ENCODE data around the gene CCDC85B.

The CCDC85B gene

DNA sequence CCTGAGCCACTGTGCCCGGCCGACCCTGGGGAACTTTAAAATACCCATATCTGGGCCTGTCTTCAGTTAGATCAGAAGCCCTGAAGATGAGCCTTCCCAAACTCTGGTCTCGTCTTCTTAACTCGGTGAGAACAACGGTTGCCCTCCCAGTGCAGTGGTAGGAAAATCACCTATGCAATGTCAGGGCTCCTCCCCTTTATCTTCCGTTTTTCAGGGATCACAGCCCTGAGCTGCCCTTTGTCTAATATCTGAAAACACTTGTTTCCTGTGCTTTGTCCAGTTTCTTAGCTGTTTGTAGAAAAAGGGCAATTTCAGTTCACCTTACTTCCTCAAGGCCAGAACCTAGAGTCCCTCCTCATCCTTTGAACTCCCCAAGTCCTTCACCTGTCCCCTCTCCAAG, 38.2 kb downstream of the CCDC85B start:
- Histone ChIP-seq H3K4me2 (ENCODE audit: low read length) (no peak overlapping the region), H3K4ac (ENCODE audit: low read depth, low read length) (no peak overlapping the region), H4K12ac (ENCODE audit: low read depth, low read length) (no peak overlapping the region), H3K27me3 (ENCODE audit: insufficient read depth, low read length) (no peaks in the 10 kb centered on the region), H4K8ac (ENCODE audit: low read depth, low read length) (no peak overlapping the region), H2BK12ac (ENCODE audit: low read length) (no peak overlapping the region), H2AK5ac (ENCODE audit: low read length) (no peak overlapping the region), H3K36me3 (ENCODE audit: control insufficient read depth in 1 of 2, insufficient read depth in 2 of 2, low read length in 2 of 2) (no peaks in the 10 kb centered on the region), H3K18ac (ENCODE audit: low read length) (no peak overlapping the region), H2AFZ (ENCODE audit: insufficient read depth, low read length, poor library complexity) (no peak overlapping the region), H3K79me1 (ENCODE audit: low read length) (no peaks in the 10 kb centered on the region), H2BK120ac (ENCODE audit: insufficient read depth, low read length, poor library complexity) (no peak overlapping the region), H3K27ac (ENCODE audit: low read depth, low read length) (no peak overlapping the region), H3K4me3 (ENCODE audit: low read depth, low read length) (no peak overlapping the region), H3K79me2 (ENCODE audit: control insufficient read depth, insufficient read depth, low read length, poor library complexity) (no peaks in the 10 kb centered on the region), H3K9ac (ENCODE audit: low read length) (no peak overlapping the region), H3K14ac (ENCODE audit: low read length) (no peak overlapping the region), H3K4me1 (ENCODE audit: control insufficient read depth in 1 of 2, insufficient read depth in 2 of 2, low read length in 2 of 2) (no peaks in the 10 kb centered on the region), H3K9me3 (ENCODE audit: insufficient read depth, low read depth, low read length) (peaks cover 2% of the 10 kb centered on the region), H3K23ac (ENCODE audit: low read length) (no peak overlapping the region), H2BK5ac (ENCODE audit: low read depth, low read length, poor library complexity) (no peak overlapping the region), H4K91ac (ENCODE audit: low read depth, low read length) (no peak overlapping the region)
- DNase-seq = no peak
- no CpG with 5 or more reads among the region's 6 CpGs for WGBS (ENCODE audit: extremely low coverage, insufficient coverage, insufficient read length)

DNA sequence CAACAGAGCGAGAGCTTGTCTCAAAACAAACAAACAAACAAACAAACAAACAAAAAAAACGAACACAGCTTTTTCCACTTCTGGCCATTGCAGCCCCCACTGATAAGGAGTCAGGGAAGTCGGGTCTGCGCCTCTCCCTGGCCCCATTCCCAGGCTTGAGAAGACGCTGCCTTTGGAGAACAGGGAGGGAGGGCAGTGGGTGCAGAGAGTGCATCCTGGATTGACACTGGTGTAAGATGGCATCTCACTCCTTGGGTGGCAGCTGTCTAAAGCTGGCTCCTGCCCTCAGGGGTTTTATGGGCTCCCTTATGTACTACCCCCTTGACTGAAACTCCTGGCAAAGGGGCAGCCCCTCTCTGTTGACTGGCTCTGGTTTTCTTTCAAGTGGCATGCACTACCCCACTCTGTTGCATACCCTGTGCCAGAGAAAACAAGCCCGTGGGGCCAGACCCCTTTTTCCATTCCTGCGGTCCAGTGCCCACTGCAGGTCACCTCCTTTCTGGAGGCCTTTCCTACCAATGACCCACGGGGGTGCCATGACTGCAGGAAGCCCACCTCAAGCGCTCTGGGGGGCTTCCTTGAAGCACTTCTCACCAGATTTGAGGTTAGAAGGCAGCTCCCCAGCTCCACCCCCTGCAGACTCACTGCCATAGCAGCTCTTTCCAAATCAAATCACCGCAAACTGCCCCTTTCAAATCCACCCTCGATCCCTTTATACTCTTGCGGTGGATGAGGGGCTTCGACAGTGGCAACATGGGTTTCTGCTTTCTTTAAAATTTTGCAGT, 41.5 kb downstream of the CCDC85B start:
- no CpG with 5 or more reads among the region's 13 CpGs for WGBS (ENCODE audit: extremely low coverage, insufficient coverage, insufficient read length)
- Histone ChIP-seq H4K12ac (ENCODE audit: low read depth, low read length) (no peak overlapping the region), H3K18ac (ENCODE audit: low read length) (no peak overlapping the region)

DNA sequence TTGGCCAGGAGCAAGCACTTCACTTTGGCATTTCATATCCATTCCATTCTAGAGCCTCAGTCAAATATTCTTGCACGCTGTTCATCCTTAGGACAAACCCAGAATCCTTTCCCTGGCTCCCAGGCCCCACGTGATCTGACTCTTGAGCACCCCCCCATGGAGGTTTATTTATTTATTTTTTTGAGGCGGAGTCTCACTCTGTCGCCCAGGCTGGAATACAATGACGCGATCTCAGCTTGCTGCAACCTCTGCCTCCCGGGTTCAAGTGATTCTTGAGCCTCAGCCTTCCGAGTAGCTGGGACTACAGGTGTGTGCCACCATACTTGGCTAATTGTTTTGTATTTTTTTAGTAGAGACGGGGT, 42.1 kb downstream of the CCDC85B start:
- no peak overlapping the region for H3K27ac ChIP-seq (ENCODE audit: low read depth, low read length)
- no peaks in the 10 kb centered on the region for H3K4me1 ChIP-seq (ENCODE audit: control insufficient read depth in 1 of 2, insufficient read depth in 2 of 2, low read length in 2 of 2)

More for the DNA sequence above, 41.5 kb downstream of the CCDC85B start:
- no peak overlapping the region for H3K9ac ChIP-seq (ENCODE audit: low read length)
- H3K4me3 ChIP-seq (ENCODE audit: low read depth, low read length) = no peak overlapping the region
- no peak overlapping the region for H3K4me2 ChIP-seq (ENCODE audit: low read length)
- no peak overlapping the region for H3K4ac ChIP-seq (ENCODE audit: low read depth, low read length)
- H2BK5ac ChIP-seq (ENCODE audit: low read depth, low read length, poor library complexity) = no peak overlapping the region
- H3K14ac ChIP-seq (ENCODE audit: low read length) = no peak overlapping the region
- H3K27ac ChIP-seq (ENCODE audit: low read depth, low read length) = no peak overlapping the region
- H3K23ac ChIP-seq (ENCODE audit: low read length) = no peak overlapping the region
- no peaks in the 10 kb centered on the region for H3K79me1 ChIP-seq (ENCODE audit: low read length)
- no peak overlapping the region for H2AFZ ChIP-seq (ENCODE audit: insufficient read depth, low read length, poor library complexity)
- no peaks in the 10 kb centered on the region for H3K27me3 ChIP-seq (ENCODE audit: insufficient read depth, low read length)
- H2BK12ac ChIP-seq (ENCODE audit: low read length) = no peak overlapping the region
- H3K79me2 ChIP-seq (ENCODE audit: control insufficient read depth, insufficient read depth, low read length, poor library complexity) = no peaks in the 10 kb centered on the region
- no peak overlapping the region for H2BK120ac ChIP-seq (ENCODE audit: insufficient read depth, low read length, poor library complexity)
- no peak overlapping the region for H2AK5ac ChIP-seq (ENCODE audit: low read length)
- no peak overlapping the region for H4K91ac ChIP-seq (ENCODE audit: low read depth, low read length)
- DNase-seq = no peak
- H3K36me3 ChIP-seq (ENCODE audit: control insufficient read depth in 1 of 2, insufficient read depth in 2 of 2, low read length in 2 of 2) = no peaks in the 10 kb centered on the region
- H3K4me1 ChIP-seq (ENCODE audit: control insufficient read depth in 1 of 2, insufficient read depth in 2 of 2, low read length in 2 of 2) = no peaks in the 10 kb centered on the region
- no peak overlapping the region for H4K8ac ChIP-seq (ENCODE audit: low read depth, low read length)
- H3K9me3 ChIP-seq (ENCODE audit: insufficient read depth, low read depth, low read length) = peaks cover 2% of the 10 kb centered on the region

DNA sequence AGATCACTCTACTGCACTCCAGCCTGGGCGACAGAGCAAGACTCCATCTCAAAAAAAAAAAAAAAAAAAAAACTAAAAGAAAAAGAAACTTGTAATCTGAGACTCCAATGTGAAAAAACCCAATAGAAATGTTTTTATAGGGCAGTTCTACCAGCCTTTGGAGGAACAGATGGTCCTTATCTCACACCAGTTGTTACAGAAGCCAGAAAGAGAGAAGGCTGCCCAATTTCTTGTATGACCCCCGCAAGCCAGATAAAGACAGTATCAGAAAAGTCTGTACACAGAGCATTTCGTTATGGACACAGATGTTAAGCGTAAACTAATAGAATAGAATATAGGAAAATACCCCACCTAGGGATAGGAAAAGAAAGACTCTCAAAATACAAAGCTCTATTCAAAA, 43.5 kb downstream of the CCDC85B start:
- H3K14ac ChIP-seq (ENCODE audit: low read length) = no peak overlapping the region
- no peak overlapping the region for H2BK5ac ChIP-seq (ENCODE audit: low read depth, low read length, poor library complexity)
- H3K79me2 ChIP-seq (ENCODE audit: control insufficient read depth, insufficient read depth, low read length, poor library complexity) = no peaks in the 10 kb centered on the region
- H3K79me1 ChIP-seq (ENCODE audit: low read length) = no peaks in the 10 kb centered on the region
- H3K4me2 ChIP-seq (ENCODE audit: low read length) = no peak overlapping the region
- no peak overlapping the region for H2AFZ ChIP-seq (ENCODE audit: insufficient read depth, low read length, poor library complexity)
- no peak overlapping the region for H3K4me3 ChIP-seq (ENCODE audit: low read depth, low read length)
- H3K9me3 ChIP-seq (ENCODE audit: insufficient read depth, low read depth, low read length) = no peaks in the 10 kb centered on the region
- H2BK12ac ChIP-seq (ENCODE audit: low read length) = no peak overlapping the region
- no peak overlapping the region for H3K27ac ChIP-seq (ENCODE audit: low read depth, low read length)
- H2BK120ac ChIP-seq (ENCODE audit: insufficient read depth, low read length, poor library complexity) = no peak overlapping the region
- H4K8ac ChIP-seq (ENCODE audit: low read depth, low read length) = no peak overlapping the region
- no peak overlapping the region for H4K12ac ChIP-seq (ENCODE audit: low read depth, low read length)
- no peak overlapping the region for H3K23ac ChIP-seq (ENCODE audit: low read length)
- no peaks in the 10 kb centered on the region for H3K4me1 ChIP-seq (ENCODE audit: control insufficient read depth in 1 of 2, insufficient read depth in 2 of 2, low read length in 2 of 2)
- H3K27me3 ChIP-seq (ENCODE audit: insufficient read depth, low read length) = no peaks in the 10 kb centered on the region
- H2AK5ac ChIP-seq (ENCODE audit: low read length) = no peak overlapping the region
- H3K18ac ChIP-seq (ENCODE audit: low read length) = no peak overlapping the region
- no CpG with 5 or more reads among the region's 4 CpGs for WGBS (ENCODE audit: extremely low coverage, insufficient coverage, insufficient read length)
- DNase-seq = no peak
- H4K91ac ChIP-seq (ENCODE audit: low read depth, low read length) = no peak overlapping the region
- no peak overlapping the region for H3K9ac ChIP-seq (ENCODE audit: low read length)
- H3K36me3 ChIP-seq (ENCODE audit: control insufficient read depth in 1 of 2, insufficient read depth in 2 of 2, low read length in 2 of 2) = no peaks in the 10 kb centered on the region
- no peak overlapping the region for H3K4ac ChIP-seq (ENCODE audit: low read depth, low read length)

More for the DNA sequence above, 42.1 kb downstream of the CCDC85B start:
- no peak overlapping the region for H2BK5ac ChIP-seq (ENCODE audit: low read depth, low read length, poor library complexity)
- H3K27me3 ChIP-seq (ENCODE audit: insufficient read depth, low read length) = no peaks in the 10 kb centered on the region
- H2AK5ac ChIP-seq (ENCODE audit: low read length) = no peak overlapping the region
- H3K4me3 ChIP-seq (ENCODE audit: low read depth, low read length) = no peak overlapping the region
- peak in 1 of 2 donors; percentile 41 for DNase-seq
- H2BK12ac ChIP-seq (ENCODE audit: low read length) = no peak overlapping the region
- H3K18ac ChIP-seq (ENCODE audit: low read length) = no peak overlapping the region
- no CpG with 5 or more reads among the region's 9 CpGs for WGBS (ENCODE audit: extremely low coverage, insufficient coverage, insufficient read length)
- H4K8ac ChIP-seq (ENCODE audit: low read depth, low read length) = no peak overlapping the region
- no peak overlapping the region for H3K23ac ChIP-seq (ENCODE audit: low read length)
- no peak overlapping the region for H3K4me2 ChIP-seq (ENCODE audit: low read length)
- H2AFZ ChIP-seq (ENCODE audit: insufficient read depth, low read length, poor library complexity) = no peak overlapping the region
- H3K9me3 ChIP-seq (ENCODE audit: insufficient read depth, low read depth, low read length) = peaks cover 2% of the 10 kb centered on the region
- H3K79me2 ChIP-seq (ENCODE audit: control insufficient read depth, insufficient read depth, low read length, poor library complexity) = no peaks in the 10 kb centered on the region
- H4K91ac ChIP-seq (ENCODE audit: low read depth, low read length) = no peak overlapping the region
- H3K36me3 ChIP-seq (ENCODE audit: control insufficient read depth in 1 of 2, insufficient read depth in 2 of 2, low read length in 2 of 2) = no peaks in the 10 kb centered on the region
- no peaks in the 10 kb centered on the region for H3K79me1 ChIP-seq (ENCODE audit: low read length)
- no peak overlapping the region for H3K4ac ChIP-seq (ENCODE audit: low read depth, low read length)
- H2BK120ac ChIP-seq (ENCODE audit: insufficient read depth, low read length, poor library complexity) = no peak overlapping the region
- no peak overlapping the region for H4K12ac ChIP-seq (ENCODE audit: low read depth, low read length)
- no peak overlapping the region for H3K9ac ChIP-seq (ENCODE audit: low read length)
- H3K14ac ChIP-seq (ENCODE audit: low read length) = no peak overlapping the region

All from trophoblast cell (in vitro differentiated cells and primary cell).